Sigmoid colon (tissue), 4 donors: Measurements from ENCODE around the gene DNAH14.

Source experiments
- EP300 ChIP-seq, 4 donors: sonication (generic); formaldehyde crosslinking; IDR thresholded peaks; one replicate each; pipeline ENCODE4 v1.6.1; 2017; ENCODE audit warnings: antibody characterized with exemption in 4 of 4
- POLR2A ChIP-seq, 2 donors: fragments of 450-650 bp; IDR thresholded peaks; one replicate each; pipeline ENCODE4 v1.6.1; 2016; ENCODE audit warnings: antibody characterized with exemption in 2 of 2, mild to moderate bottlenecking in 2 of 2, moderate library complexity in 2 of 2
- POLR2AphosphoS5 ChIP-seq, 4 donors: sonication (generic); formaldehyde crosslinking; IDR thresholded peaks; one replicate each; pipeline ENCODE4 v1.6.1; 2017; ENCODE audit warnings: antibody characterized with exemption in 4 of 4
- TF ChIP-seq, protein P1 (sequence below), 4 experiments: fragments of 450-650 bp in 3 of 4; fragments of 200-600 bp in 1 of 4; IDR thresholded peaks; one replicate each; pipeline ENCODE4 v1.5.1; 2016 to 2019; ENCODE audit warnings: antibody characterized with exemption in 4 of 4, mild to moderate bottlenecking in 3 of 4, moderate library complexity in 2 of 4

GRCh38 chr1:225300381-225300780, 370.9 kb downstream of the DNAH14 start:
- TF ChIP-seq, protein P1, sequence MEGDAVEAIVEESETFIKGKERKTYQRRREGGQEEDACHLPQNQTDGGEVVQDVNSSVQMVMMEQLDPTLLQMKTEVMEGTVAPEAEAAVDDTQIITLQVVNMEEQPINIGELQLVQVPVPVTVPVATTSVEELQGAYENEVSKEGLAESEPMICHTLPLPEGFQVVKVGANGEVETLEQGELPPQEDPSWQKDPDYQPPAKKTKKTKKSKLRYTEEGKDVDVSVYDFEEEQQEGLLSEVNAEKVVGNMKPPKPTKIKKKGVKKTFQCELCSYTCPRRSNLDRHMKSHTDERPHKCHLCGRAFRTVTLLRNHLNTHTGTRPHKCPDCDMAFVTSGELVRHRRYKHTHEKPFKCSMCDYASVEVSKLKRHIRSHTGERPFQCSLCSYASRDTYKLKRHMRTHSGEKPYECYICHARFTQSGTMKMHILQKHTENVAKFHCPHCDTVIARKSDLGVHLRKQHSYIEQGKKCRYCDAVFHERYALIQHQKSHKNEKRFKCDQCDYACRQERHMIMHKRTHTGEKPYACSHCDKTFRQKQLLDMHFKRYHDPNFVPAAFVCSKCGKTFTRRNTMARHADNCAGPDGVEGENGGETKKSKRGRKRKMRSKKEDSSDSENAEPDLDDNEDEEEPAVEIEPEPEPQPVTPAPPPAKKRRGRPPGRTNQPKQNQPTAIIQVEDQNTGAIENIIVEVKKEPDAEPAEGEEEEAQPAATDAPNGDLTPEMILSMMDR (IDR thresholded peaks at IDR 0.05), result no peak
- no peak for TF ChIP-seq POLR2A (IDR thresholded peaks at IDR 0.05)
- TF ChIP-seq POLR2AphosphoS5 (IDR thresholded peaks at IDR 0.05), result no peak
- no peak for TF ChIP-seq EP300 (IDR thresholded peaks at IDR 0.05)
